ENCODE results near the gene CDC42BPG. TPM values are rescaled to one million over a fixed set of nuclear protein-coding genes. Genes with fewer than 3 reads are reported as not detected.

The CDC42BPG gene
- total and polyA plus RNA-seq, 3 donors from 2014 or later: 5.3 to 9.2 (median 7.6) TPM

DNA sequence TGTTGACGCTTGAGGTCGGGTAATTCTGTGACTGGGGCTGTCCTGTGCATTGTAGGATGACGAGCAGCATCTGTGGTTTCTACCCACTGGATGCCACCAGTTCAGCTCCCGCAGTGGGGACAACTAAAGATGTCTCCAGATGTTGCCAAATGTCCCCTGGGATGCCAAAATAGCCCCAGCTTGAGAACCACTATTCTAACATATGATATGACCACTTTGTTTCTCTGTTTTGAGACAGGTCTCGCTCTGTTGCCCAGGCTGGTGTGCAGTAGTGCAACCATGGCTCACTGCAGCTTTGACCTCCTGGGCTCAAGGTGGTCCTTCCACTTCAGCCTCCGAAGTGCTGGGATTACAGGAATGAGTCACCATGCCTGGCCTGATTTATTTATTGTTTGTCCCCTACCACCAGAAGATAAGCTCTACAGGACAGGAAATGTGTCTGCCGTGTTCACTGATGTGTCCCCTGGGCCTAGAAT is 29.7 kb downstream of the CDC42BPG start:
- WGBS, 2 donors: 82 to 87% methylated on average over 7 of the region's 7 CpGs
- H3K27me3 ChIP-seq: no peaks in the 10 kb centered on the region
- H3K36me3 ChIP-seq (ENCODE audit: low read depth, missing control alignments): no peaks in the 10 kb centered on the region
- H3K9me3 ChIP-seq: no peaks in the 10 kb centered on the region
- no peak for TF ChIP-seq POLR2A (IDR thresholded peaks at IDR 0.05)
- TF ChIP-seq, protein P1, sequence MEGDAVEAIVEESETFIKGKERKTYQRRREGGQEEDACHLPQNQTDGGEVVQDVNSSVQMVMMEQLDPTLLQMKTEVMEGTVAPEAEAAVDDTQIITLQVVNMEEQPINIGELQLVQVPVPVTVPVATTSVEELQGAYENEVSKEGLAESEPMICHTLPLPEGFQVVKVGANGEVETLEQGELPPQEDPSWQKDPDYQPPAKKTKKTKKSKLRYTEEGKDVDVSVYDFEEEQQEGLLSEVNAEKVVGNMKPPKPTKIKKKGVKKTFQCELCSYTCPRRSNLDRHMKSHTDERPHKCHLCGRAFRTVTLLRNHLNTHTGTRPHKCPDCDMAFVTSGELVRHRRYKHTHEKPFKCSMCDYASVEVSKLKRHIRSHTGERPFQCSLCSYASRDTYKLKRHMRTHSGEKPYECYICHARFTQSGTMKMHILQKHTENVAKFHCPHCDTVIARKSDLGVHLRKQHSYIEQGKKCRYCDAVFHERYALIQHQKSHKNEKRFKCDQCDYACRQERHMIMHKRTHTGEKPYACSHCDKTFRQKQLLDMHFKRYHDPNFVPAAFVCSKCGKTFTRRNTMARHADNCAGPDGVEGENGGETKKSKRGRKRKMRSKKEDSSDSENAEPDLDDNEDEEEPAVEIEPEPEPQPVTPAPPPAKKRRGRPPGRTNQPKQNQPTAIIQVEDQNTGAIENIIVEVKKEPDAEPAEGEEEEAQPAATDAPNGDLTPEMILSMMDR (IDR thresholded peaks at IDR 0.05): no peak
- no peak overlapping the region for H3K4me3 ChIP-seq
- intact Hi-C loops (cut with DNase I; ENCODE audit: low total_unique reads): no loop called here
- peaks cover 2% of the 10 kb centered on the region for H3K4me1 ChIP-seq
- DNase-seq: no peak
- no peak overlapping the region for H3K27ac ChIP-seq

GRCh38 chr11:64813826-64814225 is 30.6 kb downstream of the CDC42BPG start:
- H3K27me3 ChIP-seq: no peaks in the 10 kb centered on the region
- DNase-seq: no peak
- H3K4me1 ChIP-seq: peaks cover 10% of the 10 kb centered on the region
- no peaks in the 10 kb centered on the region for H3K36me3 ChIP-seq (ENCODE audit: low read depth, missing control alignments)
- no peak overlapping the region for H3K27ac ChIP-seq
- no peaks in the 10 kb centered on the region for H3K9me3 ChIP-seq
- 57 to 70% methylated on average over 5 of the region's 5 CpGs for WGBS, 2 donors
- intact Hi-C loops (cut with DNase I; ENCODE audit: low total_unique reads): no loop called here
- no peak for TF ChIP-seq POLR2A (IDR thresholded peaks at IDR 0.05)
- TF ChIP-seq, protein P1 (IDR thresholded peaks at IDR 0.05): no peak
- no peak overlapping the region for H3K4me3 ChIP-seq

GRCh38 chr11:64810891-64811272 is 33.6 kb downstream of the CDC42BPG start:
- H3K9me3 ChIP-seq: no peaks in the 10 kb centered on the region
- no peaks in the 10 kb centered on the region for H3K36me3 ChIP-seq (ENCODE audit: low read depth, missing control alignments)
- H3K4me1 ChIP-seq: peaks cover 10% of the 10 kb centered on the region
- no peak for TF ChIP-seq POLR2A (IDR thresholded peaks at IDR 0.05)
- TF ChIP-seq, protein P1 (IDR thresholded peaks at IDR 0.05): no peak
- no peak overlapping the region for H3K27ac ChIP-seq
- 31 to 41% methylated on average over 17 of the region's 17 CpGs for WGBS, 2 donors
- peak; percentile 42 for DNase-seq
- H3K4me3 ChIP-seq: peak overlapping the region; percentile 79 to 86
- intact Hi-C loops (cut with DNase I; ENCODE audit: low total_unique reads): no loop called here
- H3K27me3 ChIP-seq: no peaks in the 10 kb centered on the region

- intact Hi-C loops (cut with DNase I; ENCODE audit: low total_unique reads): no loop called here
- peaks cover 10% of the 10 kb centered on the region for H3K4me1 ChIP-seq
- no peaks in the 10 kb centered on the region for H3K27me3 ChIP-seq
- peak within 1 kb of the TSS; percentile 79 to 86 for H3K4me3 ChIP-seq
- no peaks in the 10 kb centered on the region for H3K9me3 ChIP-seq
- no peak for TF ChIP-seq POLR2A (IDR thresholded peaks at IDR 0.05)
- TF ChIP-seq, protein P1 (IDR thresholded peaks at IDR 0.05): no peak
- WGBS, 2 donors: 1% methylated on average over 31 to 41 of the region's 46 CpGs
- no peaks in the 10 kb centered on the region for H3K36me3 ChIP-seq (ENCODE audit: low read depth, missing control alignments)
- DNase-seq: peak; percentile 97
- peak within 1 kb of the TSS; percentile 48 to 65 for H3K27ac ChIP-seq
Measured at GRCh38 chr11:64810271-64810890, 34.1 kb downstream of the CDC42BPG start, which contains the start of gene MEN1. Gene MEN1 (minus strand): TSS chr11:64810551. CDS start chr11:64810109, 442 bp downstream.

DNA sequence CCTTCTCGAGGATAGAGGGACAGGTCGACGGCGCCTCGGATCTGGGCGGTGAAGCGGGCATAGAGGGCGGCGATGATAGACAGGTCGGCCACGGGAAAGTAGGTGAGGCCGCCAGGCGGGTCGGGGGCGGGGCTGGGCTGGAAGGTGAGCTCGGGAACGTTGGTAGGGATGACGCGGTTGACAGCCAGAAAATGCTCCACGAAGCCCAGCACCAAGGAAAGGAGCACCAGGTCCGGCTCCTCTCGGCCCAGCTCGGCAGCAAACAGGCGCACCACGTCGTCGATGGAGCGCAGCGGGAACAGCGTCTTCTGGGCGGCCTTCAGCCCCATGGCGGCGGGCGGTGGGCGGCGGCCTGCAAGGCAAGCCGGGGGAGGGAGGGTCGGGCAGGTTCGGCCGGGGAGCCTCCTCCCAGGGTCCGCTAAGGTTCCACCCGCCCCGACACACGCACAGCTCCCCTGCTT is 34.6 kb downstream of the CDC42BPG start:
- TF ChIP-seq, protein P1 (IDR thresholded peaks at IDR 0.05): no peak
- TF ChIP-seq POLR2A (IDR thresholded peaks at IDR 0.05): no peak
- Histone ChIP-seq H3K9me3 (no peaks in the 10 kb centered on the region), H3K27ac (peak overlapping the region; percentile 48 to 65), H3K4me3 (peak overlapping the region; percentile 79 to 86), H3K4me1 (peaks cover 10% of the 10 kb centered on the region), H3K36me3 (ENCODE audit: low read depth, missing control alignments) (no peaks in the 10 kb centered on the region), H3K27me3 (no peaks in the 10 kb centered on the region)
- intact Hi-C loops (cut with DNase I; ENCODE audit: low total_unique reads): no loop called here
- 4 to 5% methylated on average over 14 to 44 of the region's 44 CpGs for WGBS, 2 donors
- DNase-seq: peak; percentile 30
